NCI-H345 treated with DMSO at 0.1 percent for 48 hours (cell line): Measurements from ENCODE around the gene RAD51AP2.
"Not testable (repeated sequence)": the region's sequence is repeated elsewhere in the genome, so short reads cannot be mapped to it uniquely, and the experiment has no call there.

ENCODE experiments used
- DNase-seq: peaks from one replicate; lab custom pipeline; 2025; ENCODE audit not compliant: unreplicated experiment; lab: John Stamatoyannopoulos, UW

RAD51AP2 gene

GRCh38 chr2:17518212-17519154, at the start of gene RAD51AP2:
Gene RAD51AP2 (minus strand): TSS chr2:17518440. CDS start chr2:17518415, 25 bp downstream.
- DNase-seq = peak; percentile 72

GRCh38 chr2:17565726-17566125, 47.5 kb upstream of the RAD51AP2 start:
- not testable (repeated sequence) for DNase-seq

- no peak for DNase-seq
Measured at GRCh38 chr2:17558878-17559277, 40.6 kb upstream of the RAD51AP2 start.

- no peak for DNase-seq
Measured at GRCh38 chr2:17558053-17558452, 39.8 kb upstream of the RAD51AP2 start.

- no peak for DNase-seq
Measured at GRCh38 chr2:17557596-17557995, 39.4 kb upstream of the RAD51AP2 start.

GRCh38 chr2:17555150-17555549, 36.9 kb upstream of the RAD51AP2 start:
- DNase-seq = no peak

GRCh38 chr2:17550907-17551306, 32.7 kb upstream of the RAD51AP2 start:
- no peak for DNase-seq

- no peak for DNase-seq
Measured at GRCh38 chr2:17547737-17548136, 29.5 kb upstream of the RAD51AP2 start.

- no peak for DNase-seq
Measured at GRCh38 chr2:17547237-17547636, 29.0 kb upstream of the RAD51AP2 start.

- no peak for DNase-seq
Measured at GRCh38 chr2:17545680-17546613, 27.7 kb upstream of the RAD51AP2 start.

GRCh38 chr2:17544256-17544655, 26.0 kb upstream of the RAD51AP2 start:
- DNase-seq = no peak

GRCh38 chr2:17543848-17544247, 25.6 kb upstream of the RAD51AP2 start:
- DNase-seq = no peak

GRCh38 chr2:17543131-17543660, 25.0 kb upstream of the RAD51AP2 start:
- DNase-seq = no peak

GRCh38 chr2:17542471-17542870, 24.2 kb upstream of the RAD51AP2 start:
- DNase-seq = no peak

GRCh38 chr2:17541531-17541950, 23.3 kb upstream of the RAD51AP2 start:
- no peak for DNase-seq

- no peak for DNase-seq
Measured at GRCh38 chr2:17540813-17541530, 22.7 kb upstream of the RAD51AP2 start.

GRCh38 chr2:17540093-17540812, 22.0 kb upstream of the RAD51AP2 start, which contains the start of gene VSNL1:
Gene VSNL1 (plus strand): TSS chr2:17540696. CDS start chr2:17592075, 51,379 bp downstream.
- DNase-seq = peak; percentile 90

GRCh38 chr2:17539611-17540092, 21.4 kb upstream of the RAD51AP2 start:
- peak; percentile 44 for DNase-seq

- peak; percentile 55 for DNase-seq
Measured at GRCh38 chr2:17538844-17539554, 20.8 kb upstream of the RAD51AP2 start.
